Measurements from ENCODE around the gene CACNA1H.

DNA sequence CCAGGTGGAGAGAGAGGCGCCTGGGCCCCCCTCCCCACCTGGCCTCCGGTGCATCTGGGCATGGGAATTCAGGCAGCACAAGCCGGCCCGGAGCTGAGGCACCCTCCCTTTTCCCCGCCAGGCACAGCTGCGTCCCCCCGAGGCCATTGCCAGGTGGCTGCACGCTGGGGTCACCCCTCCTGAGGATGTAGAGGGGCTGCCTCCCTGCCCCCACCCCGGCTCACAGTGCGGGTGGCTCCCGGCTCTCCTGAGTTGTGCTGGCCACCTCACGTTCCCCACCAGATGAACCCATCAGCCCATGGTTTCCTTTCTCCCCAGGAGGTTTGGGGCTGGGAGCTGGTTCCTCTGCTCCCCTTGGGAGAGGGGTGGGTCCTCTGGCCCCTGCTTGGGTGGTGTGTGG, 12.6 kb downstream of the CACNA1H start:
- TF ChIP-seq, protein P1, sequence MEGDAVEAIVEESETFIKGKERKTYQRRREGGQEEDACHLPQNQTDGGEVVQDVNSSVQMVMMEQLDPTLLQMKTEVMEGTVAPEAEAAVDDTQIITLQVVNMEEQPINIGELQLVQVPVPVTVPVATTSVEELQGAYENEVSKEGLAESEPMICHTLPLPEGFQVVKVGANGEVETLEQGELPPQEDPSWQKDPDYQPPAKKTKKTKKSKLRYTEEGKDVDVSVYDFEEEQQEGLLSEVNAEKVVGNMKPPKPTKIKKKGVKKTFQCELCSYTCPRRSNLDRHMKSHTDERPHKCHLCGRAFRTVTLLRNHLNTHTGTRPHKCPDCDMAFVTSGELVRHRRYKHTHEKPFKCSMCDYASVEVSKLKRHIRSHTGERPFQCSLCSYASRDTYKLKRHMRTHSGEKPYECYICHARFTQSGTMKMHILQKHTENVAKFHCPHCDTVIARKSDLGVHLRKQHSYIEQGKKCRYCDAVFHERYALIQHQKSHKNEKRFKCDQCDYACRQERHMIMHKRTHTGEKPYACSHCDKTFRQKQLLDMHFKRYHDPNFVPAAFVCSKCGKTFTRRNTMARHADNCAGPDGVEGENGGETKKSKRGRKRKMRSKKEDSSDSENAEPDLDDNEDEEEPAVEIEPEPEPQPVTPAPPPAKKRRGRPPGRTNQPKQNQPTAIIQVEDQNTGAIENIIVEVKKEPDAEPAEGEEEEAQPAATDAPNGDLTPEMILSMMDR (IDR thresholded peaks at IDR 0.05; ENCODE audit: low read depth, low read length) = no peak
- no peak for TF ChIP-seq EZH2phosphoT487 (IDR thresholded peaks at IDR 0.05; ENCODE audit: low read depth)

Measured in OCI-LY3 (cell line).